Endothelial cell of umbilical vein (primary cell): ENCODE measurements around the gene DIAPH3. TPM values are rescaled to one million over a fixed set of nuclear protein-coding genes. Genes with fewer than 3 reads are reported as not detected.

Source experiments
- BruUV-seq: library from RNA; stranded (reverse); fragments of 400-500 nt; replicated peaks from 2 replicates; lab custom pipeline; 2021; lab: Mats Ljungman, UMichigan
- CTCF ChIA-PET: fragments of 300-600, 350-600 bp; sonication (Branson Sonifier 250); formaldehyde crosslinking; loops from one replicate; lab custom pipeline; 2021; ENCODE audit warnings: antibody characterized with exemption, inconsistent platforms; lab: Charles Lee
- POLR2A ChIA-PET: fragments of 300-600, 350-600 bp; sonication (Branson Sonifier 250); formaldehyde crosslinking; loops from one replicate; lab custom pipeline; 2021; ENCODE audit warnings: antibody characterized with exemption, inconsistent platforms; lab: Charles Lee
- DNase-seq: peaks from one replicate; pipeline ENCODE4 v3.0.0-alpha.2; 2011; ENCODE audit warnings: low read depth, low spot score
- FAIRE-seq: peaks from 2 replicates; lab custom pipeline; 2011; peaks lifted over from hg19 to GRCh38; lab: Jason Lieb, UNC
- H2AFZ ChIP-seq: 2 replicates; pipeline ENCODE4 v1.6.0; 2012; ENCODE audit warnings: low read depth, low read length, control low read depth, inconsistent platforms
- H3K27ac ChIP-seq: 2 replicates; pipeline ENCODE4 v1.5.1; 2011; ENCODE audit warnings: low read depth, mild to moderate bottlenecking, control low read depth, low read length, moderate library complexity; ENCODE audit not compliant: insufficient read depth
- H3K27me3 ChIP-seq, 2 experiments: 2 replicates each; pipeline versions ENCODE4 v1.6.0 to v1.6.1; 2011; ENCODE audit warnings: low read length in 2 of 2, mixed read lengths in 1 of 2; ENCODE audit not compliant: control insufficient read depth in 2 of 2, insufficient read depth in 2 of 2
- H3K36me3 ChIP-seq, 2 experiments: 2 replicates in 1 of 2; 3 replicates in 1 of 2; pipeline ENCODE4 v1.5.1; 2011; ENCODE audit warnings: low read length in 2 of 2, mild to moderate bottlenecking in 1 of 2, moderate library complexity in 1 of 2; ENCODE audit not compliant: control insufficient read depth in 2 of 2, insufficient read depth in 2 of 2; ENCODE audit errors: extremely low read depth in 1 of 2
- H3K4me1 ChIP-seq: 3 replicates; pipeline ENCODE4 v1.5.1; 2011; ENCODE audit warnings: mild to moderate bottlenecking, low read length; ENCODE audit not compliant: control insufficient read depth, insufficient read depth; ENCODE audit errors: extremely low read depth
- H3K4me2 ChIP-seq: 2 replicates; pipeline ENCODE4 v1.6.1; 2011; ENCODE audit warnings: low read length, control low read depth, mixed read lengths; ENCODE audit not compliant: insufficient read depth
- H3K4me3 ChIP-seq, 3 experiments: fragments of 200-600 bp in 1 of 3; sonication (generic), shearing (Covaris generic) in 1 of 3; replicated peaks in 1 of 3; 2 replicates each; pipeline ENCODE4 v1.5.1; 2011 to 2016; ENCODE audit warnings: control low read depth in 3 of 3, low read length in 3 of 3, mild to moderate bottlenecking in 2 of 3, inconsistent platforms in 1 of 3, low read depth in 1 of 3, moderate library complexity in 1 of 3; ENCODE audit not compliant: insufficient read depth in 1 of 3
- H3K79me2 ChIP-seq: 2 replicates; pipeline ENCODE4 v1.6.0; 2012; ENCODE audit warnings: low read length, inconsistent platforms; ENCODE audit not compliant: control insufficient read depth, insufficient read depth
- H3K9ac ChIP-seq: replicated peaks from 2 replicates; pipeline ENCODE3; 2011; ENCODE audit warnings: low read length, control low read depth; ENCODE audit not compliant: insufficient read depth; ENCODE audit errors: extremely low read depth
- H3K9me1 ChIP-seq: replicated peaks from 3 replicates; pipeline ENCODE4 v1.6.0; 2011; ENCODE audit warnings: mild to moderate bottlenecking, low read length; ENCODE audit not compliant: control insufficient read depth, insufficient read depth; ENCODE audit errors: extremely low read depth
- H3K9me3 ChIP-seq: replicated peaks from 2 replicates; pipeline ENCODE4 v1.5.1; 2012; ENCODE audit warnings: low read length, inconsistent platforms; ENCODE audit not compliant: control insufficient read depth, insufficient read depth
- H4K20me1 ChIP-seq: replicated peaks from 2 replicates; pipeline ENCODE3; 2011; ENCODE audit warnings: mild to moderate bottlenecking, low read length; ENCODE audit not compliant: control insufficient read depth, insufficient read depth; ENCODE audit errors: extremely low read depth
- CTCF ChIP-seq, 2 donors: IDR thresholded peaks; 1 replicate in 1 of 2; 2 replicates in 1 of 2; pipeline ENCODE4 v1.5.1; 2011; ENCODE audit warnings: low read length in 2 of 2, mild to moderate bottlenecking in 2 of 2, moderate library complexity in 2 of 2, control low read depth in 1 of 2, inconsistent platforms in 1 of 2, low read depth in 1 of 2; ENCODE audit not compliant: insufficient read depth in 1 of 2; ENCODE audit errors: extremely low read depth in 1 of 2
- EZH2 ChIP-seq: IDR thresholded peaks from 2 replicates; pipeline ENCODE4 v1.6.1; 2012; ENCODE audit warnings: borderline replicate concordance, low read depth, mild to moderate bottlenecking, moderate library complexity, low read length, inconsistent platforms; ENCODE audit not compliant: severe bottlenecking
- FOS ChIP-seq: IDR thresholded peaks from 2 replicates; pipeline ENCODE4 v1.6.1; 2011; ENCODE audit warnings: mild to moderate bottlenecking, low read length, moderate library complexity, borderline replicate concordance; ENCODE audit not compliant: insufficient read depth
- GATA2 ChIP-seq: IDR thresholded peaks from 2 replicates; pipeline ENCODE4 v1.7.0; 2011; ENCODE audit warnings: low read depth, mild to moderate bottlenecking, moderate library complexity, mixed read lengths, low read length; ENCODE audit not compliant: insufficient read length, insufficient read depth
- JUN ChIP-seq: IDR thresholded peaks from 2 replicates; pipeline ENCODE4 v1.6.1; 2011; ENCODE audit warnings: borderline replicate concordance, low read depth; ENCODE audit not compliant: insufficient read length, insufficient read depth
- MAX ChIP-seq: IDR thresholded peaks from 2 replicates; pipeline ENCODE4 v1.6.1; 2011; ENCODE audit not compliant: insufficient read depth, insufficient read length
- MYC ChIP-seq: IDR thresholded peaks from one replicate; pipeline ENCODE4 v1.6.1; 2011; ENCODE audit warnings: mild to moderate bottlenecking, low read depth, low read length
- POLR2A ChIP-seq: IDR thresholded peaks from 2 replicates; pipeline ENCODE4 v1.6.1; 2012; ENCODE audit warnings: low read depth, mild to moderate bottlenecking, control low read depth, low read length
- POLR2AphosphoS5 ChIP-seq: IDR thresholded peaks from 2 replicates; pipeline ENCODE4 v1.6.1; 2012; ENCODE audit warnings: low read depth, mild to moderate bottlenecking, control low read depth, low read length, moderate library complexity; ENCODE audit not compliant: insufficient read depth
- dilution Hi-C: fragments of 300-500 bp; cut with MboI; formaldehyde crosslinking; loops from one replicate; pipeline ENCODE4 v1.15.0; 2019; ENCODE audit warnings: low sequenced_read_pairs; ENCODE audit not compliant: extremely low pct_ligation_motif_present
- intact Hi-C: fragments of 100-400 bp; cut with micrococcal nuclease; formaldehyde crosslinking; loops from one replicate; pipeline ENCODE4 v1.10.0; 2022
- polyA plus RNA-seq, 4 experiments: library from polyadenylated mRNA; depleted of rRNA in 3 of 4; stranded (reverse) in 3 of 4; unstranded in 1 of 4; fragments of >200 nt; gene quantifications; 2 replicates each; pipeline versions ENCODE4 v1.2.1 to v1.2.3, GENCODE V29; 2011 to 2012; ENCODE audit warnings: missing spikeins in 1 of 4
- total RNA-seq: library from RNA; stranded (reverse); gene quantifications from 2 replicates; pipeline ENCODE4 v1.2.3, GENCODE V29; 2021

Gene DIAPH3
- total and polyA plus RNA-seq, 2 donors (not counting 3 experiments of a cell fraction or from before 2014, with no cell fraction given), result 9.9 to 44.0 TPM

GRCh38 chr13:60167121-60167520 lies 3.4 kb upstream of the DIAPH3 start:
- Histone ChIP-seq H3K4me3 (no peak overlapping the region), H3K36me3 (no peaks in the 10 kb centered on the region), H3K9ac (no peak overlapping the region), H3K4me2 (no peak overlapping the region), H3K27ac (no peak overlapping the region), H4K20me1 (no peaks in the 10 kb centered on the region), H3K4me1 (peaks cover 13% of the 10 kb centered on the region), H3K79me2 (peaks cover 13% of the 10 kb centered on the region), H3K9me1 (no peaks in the 10 kb centered on the region), H3K9me3 (no peaks in the 10 kb centered on the region), H2AFZ (no peak overlapping the region), H3K27me3 (no peaks in the 10 kb centered on the region)
- TF ChIP-seq EZH2, result no peak
- no peak for TF ChIP-seq FOS
- TF ChIP-seq MAX, result no peak
- no peak for TF ChIP-seq POLR2AphosphoS5
- TF ChIP-seq GATA2, result no peak
- no peak for TF ChIP-seq CTCF (IDR thresholded peaks at IDR 0.05; ENCODE audit: extremely low read depth in 1 of 2, insufficient read depth in 1 of 2, low read depth in 1 of 2, low read length in 2 of 2)
- TF ChIP-seq JUN, result no peak
- TF ChIP-seq MYC, result no peak
- TF ChIP-seq POLR2A, result no peak
- no TSS peak for BruUV-seq
- FAIRE-seq, result no peak
- ChIA-PET POLR2A (no interaction called here), CTCF (no interaction called here)
- no peak for DNase-seq
- dilution Hi-C loops, result no loop called here
- intact Hi-C loops, result loop anchor here (10.0 kb wide), 2 partner anchors 268 to 632 kb away; no protein-coding TSS in a partner anchor
